NCI-H82 treated with DMSO at 0.1 percent for 48 hours (cell line): Measurements from ENCODE around the gene GP1BA.
"Not testable (repeated sequence)": the region's sequence is repeated elsewhere in the genome, so short reads cannot be mapped to it uniquely, and the experiment has no call there.

Experiments used
- DNase-seq: peaks from one replicate; lab custom pipeline; 2025; ENCODE audit not compliant: unreplicated experiment; lab: John Stamatoyannopoulos, UW

Gene GP1BA

DNA sequence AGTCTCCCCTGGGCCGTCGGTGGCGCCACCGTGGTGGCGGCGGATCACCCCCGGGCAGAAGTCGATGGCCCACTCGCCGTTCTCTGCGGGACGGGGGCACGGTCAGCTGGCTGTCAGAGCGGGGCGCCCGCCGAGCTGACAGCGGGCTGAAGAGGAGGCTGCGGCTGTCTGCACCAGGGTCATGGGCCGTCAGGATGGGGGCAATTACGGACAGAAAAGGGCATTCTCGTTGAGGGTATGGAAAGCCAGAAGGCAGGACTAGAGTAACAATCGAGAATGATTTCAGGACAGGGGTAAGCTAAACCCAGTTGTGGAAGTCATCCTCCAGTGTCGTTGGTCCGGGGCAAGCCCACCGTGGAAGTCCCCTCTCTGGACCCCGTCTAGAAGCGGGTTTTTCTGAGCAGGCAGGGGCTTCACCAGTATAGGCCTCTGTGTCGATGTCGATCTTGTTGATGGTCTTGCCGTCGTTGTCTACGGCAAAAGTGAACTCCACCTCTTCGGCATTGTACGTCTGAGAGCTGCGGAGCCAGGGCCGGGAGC, 30.9 kb upstream of the GP1BA start:
- no peak for DNase-seq

DNA sequence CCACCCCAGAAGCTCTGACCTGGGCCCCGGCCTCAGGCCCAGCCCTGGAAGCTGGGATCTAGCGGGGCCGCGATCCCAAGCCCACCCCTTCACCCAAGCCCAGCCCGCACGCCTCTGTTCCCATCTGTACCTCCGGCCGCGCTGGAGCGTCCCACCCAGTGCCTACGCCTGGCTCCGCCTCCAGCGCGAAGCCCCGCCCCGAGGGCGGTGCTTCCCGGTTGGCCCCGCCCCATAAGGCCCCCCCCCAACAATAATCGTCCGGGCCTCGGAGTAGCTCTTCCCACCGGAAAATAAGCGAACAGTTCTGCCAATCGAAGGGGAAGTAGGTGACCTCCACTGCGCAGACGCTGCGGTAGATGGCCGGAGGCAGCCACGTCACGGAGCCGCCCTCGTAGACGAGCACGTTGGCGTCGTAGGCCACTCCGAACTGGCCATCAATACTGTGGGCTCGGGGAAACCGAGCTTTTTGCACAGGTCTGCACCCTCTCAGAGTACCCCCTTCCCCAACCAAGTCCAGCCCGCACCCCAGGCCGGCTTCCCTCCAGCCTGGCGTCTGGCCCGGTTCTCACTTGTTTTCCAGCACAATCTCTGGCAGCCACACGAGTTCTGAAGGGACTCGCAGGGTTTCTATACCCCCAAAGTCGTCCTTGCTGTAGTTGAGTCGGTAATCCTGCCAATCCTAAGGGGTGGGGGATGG, 30.3 kb upstream of the GP1BA start:
- no peak for DNase-seq

DNA sequence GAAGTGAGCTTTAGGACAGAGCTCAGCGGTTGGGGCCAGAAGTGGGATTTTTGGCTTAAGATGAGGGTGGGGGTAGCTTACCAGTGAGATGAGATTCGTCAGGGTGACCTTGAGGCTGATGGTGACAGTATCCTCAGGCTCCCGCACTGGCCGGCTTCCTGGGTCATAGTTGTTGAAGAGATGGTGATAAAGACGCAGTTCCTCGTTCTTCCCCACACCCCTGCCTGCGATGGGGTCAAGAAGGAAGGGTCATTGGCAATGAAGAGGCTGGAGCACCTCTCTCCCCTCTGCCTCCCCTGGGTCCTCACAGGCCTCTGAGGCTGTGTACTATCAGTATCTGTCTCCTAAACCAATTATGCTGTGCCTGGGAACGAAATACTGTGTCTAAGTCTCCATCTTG, 29.5 kb upstream of the GP1BA start:
- peak; percentile 50 for DNase-seq

DNA sequence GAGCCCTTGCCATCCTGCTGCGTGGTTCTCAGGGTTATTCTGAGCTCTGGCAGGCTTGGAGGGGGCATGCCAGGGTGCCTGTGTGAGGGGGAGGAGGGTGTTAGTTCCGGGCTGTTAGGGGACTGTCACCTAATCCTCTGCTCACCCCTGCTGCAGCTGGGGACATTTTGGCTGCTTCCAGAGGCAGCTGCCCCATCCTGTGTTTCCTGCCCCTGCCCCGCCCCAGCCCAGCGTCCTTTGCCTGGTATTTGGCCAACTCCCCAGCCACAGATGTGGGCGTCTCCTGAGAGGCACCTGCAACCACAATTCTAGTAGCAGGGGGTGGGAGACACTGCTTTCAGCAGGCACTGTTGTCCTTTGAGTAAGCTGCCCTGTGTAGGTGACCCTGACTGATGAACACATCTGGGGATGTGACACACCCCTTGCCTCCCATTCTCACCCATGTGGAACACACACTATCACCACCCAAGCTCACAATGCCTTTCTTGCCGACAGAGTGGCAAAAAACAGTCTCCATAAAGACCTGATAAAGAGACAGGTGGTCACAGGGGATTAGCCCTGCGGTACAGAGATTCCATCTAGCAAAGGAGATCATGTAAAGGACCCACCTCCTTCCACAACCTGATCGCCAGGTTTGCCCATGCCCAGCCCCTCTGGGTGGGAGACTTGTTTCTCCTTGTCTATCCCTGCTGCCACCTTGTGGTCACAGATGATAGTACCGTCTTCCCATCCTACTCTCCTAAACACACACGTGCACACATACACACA, 28.8 kb upstream of the GP1BA start, which contains the start of gene CHRNE:
Gene CHRNE, minus strand, starts transcription at position 48 of the 768 bp plus-strand sequence. Its CDS starts 35 bp downstream, at position 13.
- peak; percentile 78 for DNase-seq

DNA sequence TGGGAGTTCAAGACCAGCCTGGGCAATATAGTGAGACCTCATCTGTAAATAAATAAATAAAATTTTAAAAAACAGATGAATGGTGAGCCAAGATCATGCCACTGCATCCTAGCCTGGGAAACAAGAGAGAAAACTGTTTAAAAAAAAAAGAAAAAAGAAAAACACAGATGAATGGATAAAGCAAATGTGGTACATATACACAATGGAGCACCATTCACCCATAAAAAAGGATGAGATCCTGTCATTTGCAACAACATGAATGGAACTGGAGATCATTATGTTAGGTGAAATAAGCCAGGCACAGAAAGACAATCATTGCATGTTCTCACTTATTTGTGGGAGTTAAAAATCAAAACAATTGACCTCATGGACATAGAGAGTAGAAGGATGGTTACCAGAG, 25.4 kb upstream of the GP1BA start:
- DNase-seq, result not testable (repeated sequence)

DNA sequence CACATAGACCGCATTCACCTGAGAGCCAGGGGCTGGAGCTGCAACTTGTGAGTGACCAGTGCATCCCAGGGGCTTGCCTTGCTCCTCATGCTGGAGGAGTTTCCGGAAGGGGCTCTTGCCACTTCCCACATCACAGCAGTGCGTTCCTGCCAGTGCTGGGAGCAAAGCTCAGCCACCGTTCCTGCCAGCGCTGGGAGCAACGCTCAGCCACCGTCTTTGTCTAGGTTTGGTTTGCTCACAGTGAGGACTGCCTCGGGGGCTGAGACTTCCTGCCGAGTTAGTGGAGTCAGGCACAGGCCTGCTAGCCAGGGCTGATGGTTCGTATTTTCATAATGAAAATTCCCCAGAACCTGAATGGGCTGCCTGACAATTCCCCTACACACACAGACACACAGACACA, 23.8 kb upstream of the GP1BA start:
- no peak for DNase-seq

DNA sequence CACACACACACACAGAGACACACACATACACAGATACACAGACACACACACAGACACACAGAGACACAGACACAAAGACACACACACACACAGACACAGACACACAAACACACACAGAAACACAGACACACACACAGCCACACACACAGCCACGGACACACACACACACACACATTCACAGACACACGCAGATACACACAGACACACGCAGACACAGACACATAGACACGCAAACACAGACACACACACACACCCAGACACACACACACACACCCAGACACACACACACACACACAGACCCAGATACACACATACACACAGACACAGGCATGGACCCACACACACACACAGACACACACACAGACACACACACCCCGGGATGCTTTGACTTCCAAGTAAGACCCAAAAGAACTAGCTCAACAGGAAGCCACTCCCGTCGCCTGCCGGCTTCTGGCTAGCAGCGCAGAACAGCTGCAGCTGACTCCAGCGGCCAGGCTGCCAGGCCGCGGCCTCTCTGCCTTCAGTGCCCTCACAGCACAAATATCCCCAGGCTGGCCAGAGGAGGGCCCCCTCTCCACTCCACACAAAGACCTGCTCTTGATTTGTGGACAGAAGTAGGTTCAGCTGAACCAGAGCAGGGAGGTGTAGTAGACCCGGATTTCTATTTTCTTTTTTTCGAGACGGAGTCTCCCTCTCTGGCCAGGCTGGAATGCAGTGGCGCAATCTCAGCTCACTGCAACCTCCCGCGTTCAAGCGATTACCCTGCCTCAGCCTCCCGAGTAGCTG, 23.2 kb upstream of the GP1BA start:
- peak; percentile 65 for DNase-seq

DNA sequence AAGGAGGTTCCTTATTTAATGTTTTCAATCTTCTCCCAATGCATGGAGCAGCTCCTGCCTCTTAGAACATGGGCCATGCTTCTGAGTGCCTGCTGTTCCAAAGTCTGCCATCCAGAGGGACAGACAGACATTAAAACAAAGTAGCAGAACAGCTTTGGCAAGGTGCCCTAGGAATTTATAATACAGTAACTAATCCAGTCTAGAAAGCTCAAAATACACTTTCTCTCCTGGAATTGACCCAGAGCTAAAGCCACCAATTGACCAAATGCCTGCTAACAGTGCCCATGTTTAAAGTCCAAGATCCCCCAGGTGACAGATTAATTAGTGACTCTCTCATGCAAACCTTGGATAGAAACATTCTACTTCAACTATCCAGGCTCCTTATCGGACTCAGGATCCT, 18.1 kb upstream of the GP1BA start:
- no peak for DNase-seq

DNA sequence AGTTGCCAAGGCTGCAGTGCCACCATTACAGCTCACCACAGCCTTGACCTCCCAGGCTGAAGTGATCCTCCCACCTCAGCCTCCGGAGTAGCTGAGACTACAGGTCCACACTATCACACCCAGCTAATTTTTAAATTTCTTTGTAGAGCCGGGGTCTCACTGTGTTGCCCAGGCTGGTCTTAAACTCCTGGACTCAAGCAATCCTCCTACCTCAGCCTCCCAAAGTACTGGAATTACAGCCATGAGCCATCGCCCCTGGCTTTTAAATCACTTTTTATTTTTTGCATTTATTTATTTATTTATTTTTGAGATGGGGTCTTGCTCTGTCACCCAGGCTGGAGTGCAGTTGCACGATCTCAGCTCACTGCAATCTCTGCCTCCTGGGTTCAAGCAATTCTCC, 17.5 kb upstream of the GP1BA start:
- not testable (repeated sequence) for DNase-seq

DNA sequence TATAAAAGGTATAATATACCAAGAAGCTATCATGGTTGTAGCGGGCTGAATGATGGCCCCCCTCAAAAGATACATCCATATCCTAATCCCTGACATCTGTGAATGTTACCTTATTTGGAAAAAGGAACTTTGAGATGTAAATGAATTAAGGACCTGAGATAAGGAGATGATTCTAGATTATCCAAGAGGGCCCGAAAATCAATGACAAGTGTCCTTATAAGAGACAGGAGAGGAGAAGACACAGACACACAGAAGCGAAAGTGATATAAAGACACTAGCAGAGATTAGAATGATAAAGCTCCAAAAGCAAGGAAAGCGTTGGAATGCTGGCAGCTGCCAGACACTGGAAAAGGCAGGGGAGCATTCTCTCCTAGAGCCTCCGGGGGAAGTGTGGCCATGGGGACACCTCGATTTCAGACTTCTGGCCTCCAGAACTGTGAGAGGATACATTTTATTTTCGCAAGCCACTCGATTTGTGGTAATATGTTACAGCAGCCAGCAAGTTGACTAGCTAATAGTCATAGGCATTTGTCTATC, 12.5 kb upstream of the GP1BA start:
- DNase-seq, result peak; percentile 19

DNA sequence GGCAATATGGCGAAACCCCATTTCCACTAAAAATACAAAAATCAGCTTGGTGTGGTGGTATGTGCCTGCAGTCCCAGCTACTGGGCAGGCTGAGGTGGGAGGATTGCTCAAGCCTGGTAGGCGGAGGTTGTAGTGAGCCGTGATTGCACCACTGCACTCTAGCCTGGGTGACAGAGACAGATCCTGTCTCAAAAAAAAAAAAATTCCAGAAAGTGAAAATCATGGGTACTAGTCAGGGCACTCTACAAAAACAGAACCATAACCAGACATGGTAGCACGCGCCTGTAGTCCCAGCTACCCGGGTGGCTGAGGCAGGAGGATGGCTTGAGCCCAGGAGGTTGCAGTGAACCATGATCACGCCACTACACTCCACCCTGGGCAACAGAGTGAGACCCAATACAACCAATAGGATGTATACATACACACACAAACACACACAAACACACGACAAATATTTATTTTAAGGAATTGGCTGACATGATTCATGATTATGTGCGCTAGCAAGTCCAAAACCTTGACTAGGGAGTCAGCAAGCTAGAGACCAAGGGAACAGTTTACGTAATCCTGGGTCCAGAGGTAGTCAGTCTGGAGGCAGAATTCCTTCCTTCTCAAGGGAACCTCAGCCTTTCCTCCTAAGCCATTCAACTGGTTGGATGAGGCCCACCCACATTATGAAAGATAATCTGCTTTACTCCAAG, 11.6 kb upstream of the GP1BA start:
- no peak for DNase-seq

DNA sequence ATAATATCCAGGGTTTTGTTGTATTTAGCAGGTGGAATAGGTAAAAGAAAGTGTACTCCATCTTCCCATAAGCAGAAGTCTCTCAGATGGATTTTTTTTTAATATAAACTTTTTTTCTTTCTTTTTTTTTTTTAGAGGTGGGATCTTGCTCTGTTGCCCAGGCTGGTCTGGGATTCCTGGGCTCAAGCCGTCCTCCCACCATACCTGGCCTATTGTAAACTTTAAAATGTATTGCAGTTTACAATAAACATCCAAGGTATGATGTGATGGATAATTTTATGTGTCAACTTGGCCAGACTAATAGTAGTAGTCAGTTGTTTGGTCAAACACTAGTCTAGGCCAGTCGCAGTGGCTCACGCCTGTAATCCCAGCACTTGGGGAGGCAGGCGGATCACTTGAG, 10.8 kb upstream of the GP1BA start:
- DNase-seq, result no peak

DNA sequence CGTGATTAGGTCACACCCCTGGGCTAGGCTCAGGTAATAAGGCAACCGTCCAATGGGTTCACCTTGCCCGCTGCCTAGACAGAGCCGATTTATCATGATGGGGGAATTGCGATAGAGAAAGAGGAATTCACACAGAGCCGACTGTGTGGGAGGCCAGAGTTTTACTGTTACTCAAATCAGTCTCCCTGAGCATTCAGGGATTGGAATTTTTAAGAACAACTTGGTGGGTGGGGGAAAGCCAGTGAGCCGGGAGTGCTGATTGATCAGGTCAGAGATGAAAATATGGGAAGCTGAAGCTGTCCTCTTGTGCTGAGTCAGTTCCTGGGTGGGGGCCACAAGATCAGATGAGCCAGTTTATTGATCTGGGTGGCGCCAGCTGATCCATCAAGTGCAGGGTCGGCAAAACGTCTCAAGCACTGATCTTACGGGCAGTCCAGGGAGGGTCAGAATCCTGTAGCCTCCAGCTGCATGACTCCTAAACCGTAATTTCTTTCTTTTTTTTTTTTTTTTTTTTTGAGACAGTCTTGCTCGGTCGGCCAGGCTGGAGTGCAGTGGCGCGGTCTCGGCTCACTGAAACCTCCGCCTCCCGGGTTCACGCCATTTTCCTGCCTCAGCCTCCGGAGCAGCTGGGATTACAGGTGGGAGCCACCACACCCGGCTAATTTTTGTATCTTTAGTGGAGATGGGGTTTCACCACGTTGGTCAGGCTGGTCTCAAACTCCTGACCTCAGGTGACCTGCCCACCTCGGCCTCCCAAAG, 5.3 kb upstream of the GP1BA start:
- not testable (repeated sequence) for DNase-seq

DNA sequence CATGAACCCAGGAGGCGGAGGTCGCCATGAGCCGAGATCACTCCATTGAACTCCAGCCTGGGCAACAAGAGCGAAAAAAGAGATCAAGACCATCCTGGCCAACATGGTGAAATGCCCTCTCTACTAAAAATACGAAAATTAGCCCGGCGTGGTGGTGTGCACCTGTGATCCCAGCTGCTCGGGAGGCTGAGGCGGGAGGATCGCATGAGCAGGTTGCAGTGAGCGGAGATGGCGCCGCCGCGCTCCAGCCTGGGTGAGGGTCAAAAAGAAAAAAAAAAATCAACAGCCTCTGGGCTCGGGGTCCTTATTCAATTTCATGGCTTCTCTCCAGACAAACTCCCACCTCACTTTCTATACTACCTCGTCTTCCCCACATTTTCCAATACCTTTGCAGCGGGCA, 3.2 kb upstream of the GP1BA start:
- DNase-seq, result no peak

DNA sequence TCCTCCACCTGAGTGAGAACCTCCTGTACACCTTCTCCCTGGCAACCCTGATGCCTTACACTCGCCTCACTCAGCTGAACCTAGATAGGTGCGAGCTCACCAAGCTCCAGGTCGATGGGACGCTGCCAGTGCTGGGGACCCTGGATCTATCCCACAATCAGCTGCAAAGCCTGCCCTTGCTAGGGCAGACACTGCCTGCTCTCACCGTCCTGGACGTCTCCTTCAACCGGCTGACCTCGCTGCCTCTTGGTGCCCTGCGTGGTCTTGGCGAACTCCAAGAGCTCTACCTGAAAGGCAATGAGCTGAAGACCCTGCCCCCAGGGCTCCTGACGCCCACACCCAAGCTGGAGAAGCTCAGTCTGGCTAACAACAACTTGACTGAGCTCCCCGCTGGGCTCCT, 679 bp downstream of the GP1BA start:
- DNase-seq, result no peak

DNA sequence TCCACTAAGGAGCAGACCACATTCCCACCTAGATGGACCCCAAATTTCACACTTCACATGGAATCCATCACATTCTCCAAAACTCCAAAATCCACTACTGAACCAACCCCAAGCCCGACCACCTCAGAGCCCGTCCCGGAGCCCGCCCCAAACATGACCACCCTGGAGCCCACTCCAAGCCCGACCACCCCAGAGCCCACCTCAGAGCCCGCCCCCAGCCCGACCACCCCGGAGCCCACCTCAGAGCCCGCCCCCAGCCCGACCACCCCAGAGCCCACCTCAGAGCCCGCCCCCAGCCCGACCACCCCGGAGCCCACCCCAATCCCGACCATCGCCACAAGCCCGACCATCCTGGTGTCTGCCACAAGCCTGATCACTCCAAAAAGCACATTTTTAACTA, 1.6 kb downstream of the GP1BA start:
- no peak for DNase-seq

DNA sequence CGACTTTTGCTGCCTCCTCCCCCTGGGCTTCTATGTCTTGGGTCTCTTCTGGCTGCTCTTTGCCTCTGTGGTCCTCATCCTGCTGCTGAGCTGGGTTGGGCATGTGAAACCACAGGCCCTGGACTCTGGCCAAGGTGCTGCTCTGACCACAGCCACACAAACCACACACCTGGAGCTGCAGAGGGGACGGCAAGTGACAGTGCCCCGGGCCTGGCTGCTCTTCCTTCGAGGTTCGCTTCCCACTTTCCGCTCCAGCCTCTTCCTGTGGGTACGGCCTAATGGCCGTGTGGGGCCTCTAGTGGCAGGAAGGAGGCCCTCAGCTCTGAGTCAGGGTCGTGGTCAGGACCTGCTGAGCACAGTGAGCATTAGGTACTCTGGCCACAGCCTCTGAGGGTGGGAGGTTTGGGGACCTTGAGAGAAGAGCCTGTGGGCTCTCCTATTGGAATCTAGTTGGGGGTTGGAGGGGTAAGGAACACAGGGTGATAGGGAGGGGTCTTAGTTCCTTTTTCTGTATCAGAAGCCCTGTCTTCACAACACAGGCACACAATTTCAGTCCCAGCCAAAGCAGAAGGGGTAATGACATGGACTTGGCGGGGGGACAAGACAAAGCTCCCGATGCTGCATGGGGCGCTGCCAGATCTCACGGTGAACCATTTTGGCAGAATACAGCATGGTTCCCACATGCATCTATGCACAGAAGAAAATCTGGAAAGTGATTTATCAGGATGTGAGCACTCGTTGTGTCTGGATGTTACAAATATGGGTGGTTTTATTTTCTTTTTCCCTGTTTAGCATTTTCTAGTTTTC, 2.3 kb downstream of the GP1BA start:
- DNase-seq, result no peak

DNA sequence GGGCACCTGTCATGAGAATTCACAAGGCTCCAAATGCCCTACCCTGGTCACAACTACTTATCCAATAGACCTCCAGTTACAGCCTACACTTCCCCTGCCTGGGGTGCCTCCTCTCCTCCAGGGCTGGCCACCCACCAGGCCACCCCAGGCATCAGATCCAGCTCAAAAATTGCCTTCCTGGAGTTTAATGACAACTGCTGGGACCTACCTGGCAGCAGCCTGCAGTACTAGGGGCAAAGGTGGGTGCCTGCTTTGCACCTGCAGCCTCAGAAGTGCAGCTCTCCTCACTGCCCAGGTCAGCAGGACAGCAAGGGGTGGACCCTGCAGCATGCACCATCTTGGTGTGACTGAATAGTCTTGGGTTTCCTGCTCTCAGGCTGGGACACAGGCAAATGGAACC, 3.6 kb downstream of the GP1BA start:
- DNase-seq, result no peak

DNA sequence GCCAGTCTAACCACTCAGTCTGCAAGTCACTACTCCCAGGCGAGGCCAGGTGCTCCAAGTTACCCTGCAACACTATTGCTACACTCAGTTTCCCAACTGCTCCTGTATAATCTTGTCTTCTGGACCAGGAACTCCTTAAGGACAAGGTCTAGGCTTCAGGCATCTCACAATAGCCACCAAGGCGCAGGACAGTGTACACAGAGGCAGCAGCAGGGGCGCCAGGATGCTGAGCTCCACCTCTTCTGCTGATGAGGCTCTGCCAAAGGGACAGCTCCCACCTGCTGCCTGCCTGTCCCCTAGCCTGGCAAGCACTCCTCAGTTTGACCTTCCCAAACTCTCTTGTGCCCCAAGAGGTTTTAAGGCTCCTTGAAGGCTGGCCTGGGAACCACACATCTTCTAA, 4.4 kb downstream of the GP1BA start:
- DNase-seq, result no peak
